Rectal smooth muscle tissue (tissue), 1 donor: Measurements from ENCODE around the gene CHCHD4.

Experiments
- H3K27ac ChIP-seq: one replicate; pipeline ENCODE4 v1.7.0; 2013; ENCODE audit warnings: low read depth, low read length, inconsistent platforms
- H3K27me3 ChIP-seq: one replicate; pipeline ENCODE4 v1.7.0; 2013; ENCODE audit warnings: low read length; ENCODE audit not compliant: control insufficient read depth, insufficient read depth
- H3K36me3 ChIP-seq: one replicate; pipeline ENCODE4 v1.7.0; 2013; ENCODE audit warnings: low read length; ENCODE audit not compliant: control insufficient read depth, insufficient read depth
- H3K4me1 ChIP-seq: one replicate; pipeline ENCODE4 v1.7.0; 2013; ENCODE audit warnings: low read length; ENCODE audit not compliant: control insufficient read depth, insufficient read depth
- H3K4me3 ChIP-seq: one replicate; pipeline ENCODE4 v1.7.0; 2013; ENCODE audit warnings: low read length
- H3K9ac ChIP-seq: one replicate; pipeline ENCODE4 v1.7.0; 2013; ENCODE audit warnings: low read length

Gene CHCHD4

GRCh38 chr3:14124615-14125192, at the start of gene CHCHD4, which contains the start of gene TMEM43:
Gene CHCHD4 (minus strand): TSS chr3:14124870. CDS start chr3:14124676, 194 bp downstream.
Gene TMEM43 (plus strand): TSS chr3:14125052. CDS start chr3:14125194, 142 bp downstream.
- H3K27me3 ChIP-seq = no peaks in the 10 kb centered on the region
- H3K4me1 ChIP-seq = peaks cover 24% of the 10 kb centered on the region
- H3K27ac ChIP-seq = peak within 1 kb of the TSS; percentile 95

GRCh38 chr3:14172496-14172895, 47.8 kb upstream of the CHCHD4 start:
- H3K27ac ChIP-seq = no peak overlapping the region
- H3K9ac ChIP-seq = no peak overlapping the region
- H3K4me3 ChIP-seq = no peak overlapping the region
- H3K4me1 ChIP-seq = peaks cover 3% of the 10 kb centered on the region
- no peaks in the 10 kb centered on the region for H3K27me3 ChIP-seq
- H3K36me3 ChIP-seq = peaks cover 22% of the 10 kb centered on the region

More at GRCh38 chr3:14124615-14125192, at the start of gene CHCHD4, which contains the start of gene TMEM43:
- peaks cover 16% of the 10 kb centered on the region for H3K36me3 ChIP-seq
- peak within 1 kb of the TSS; percentile 92 for H3K4me3 ChIP-seq
- peak within 1 kb of the TSS; percentile 89 for H3K9ac ChIP-seq

- peaks cover 34% of the 10 kb centered on the region for H3K36me3 ChIP-seq
- H3K4me1 ChIP-seq = no peaks in the 10 kb centered on the region
- H3K27me3 ChIP-seq = no peaks in the 10 kb centered on the region
Measured at GRCh38 chr3:14170531-14171159, 46.0 kb upstream of the CHCHD4 start.

GRCh38 chr3:14169871-14170270, 45.2 kb upstream of the CHCHD4 start:
- no peaks in the 10 kb centered on the region for H3K4me1 ChIP-seq
- peaks cover 37% of the 10 kb centered on the region for H3K36me3 ChIP-seq
- H3K27me3 ChIP-seq = no peaks in the 10 kb centered on the region
- H3K9ac ChIP-seq = no peak overlapping the region
- no peak overlapping the region for H3K27ac ChIP-seq
- H3K4me3 ChIP-seq = no peak overlapping the region

More at GRCh38 chr3:14170531-14171159, 46.0 kb upstream of the CHCHD4 start:
- H3K4me3 ChIP-seq = no peak overlapping the region
- H3K27ac ChIP-seq = no peak overlapping the region
- H3K9ac ChIP-seq = no peak overlapping the region

- H3K27ac ChIP-seq = no peak overlapping the region
- no peaks in the 10 kb centered on the region for H3K27me3 ChIP-seq
- no peak overlapping the region for H3K4me3 ChIP-seq
- H3K9ac ChIP-seq = no peak overlapping the region
- H3K36me3 ChIP-seq = peaks cover 41% of the 10 kb centered on the region
- no peaks in the 10 kb centered on the region for H3K4me1 ChIP-seq
Measured at GRCh38 chr3:14169435-14169834, 44.8 kb upstream of the CHCHD4 start.

- Histone ChIP-seq H3K27me3 (no peaks in the 10 kb centered on the region), H3K27ac (no peak overlapping the region), H3K4me3 (no peak overlapping the region), H3K36me3 (peaks cover 41% of the 10 kb centered on the region), H3K9ac (no peak overlapping the region), H3K4me1 (no peaks in the 10 kb centered on the region)
Measured at GRCh38 chr3:14166877-14167603, 42.4 kb upstream of the CHCHD4 start.

- Histone ChIP-seq H3K9ac (no peak overlapping the region), H3K27me3 (no peaks in the 10 kb centered on the region), H3K4me3 (no peak overlapping the region), H3K4me1 (no peaks in the 10 kb centered on the region), H3K36me3 (peaks cover 60% of the 10 kb centered on the region), H3K27ac (no peak overlapping the region)
Measured at GRCh38 chr3:14162178-14162577, 37.5 kb upstream of the CHCHD4 start.

GRCh38 chr3:14161282-14161681, 36.6 kb upstream of the CHCHD4 start:
- Histone ChIP-seq H3K9ac (no peak overlapping the region), H3K4me1 (no peaks in the 10 kb centered on the region), H3K4me3 (no peak overlapping the region), H3K36me3 (peaks cover 64% of the 10 kb centered on the region), H3K27ac (no peak overlapping the region), H3K27me3 (no peaks in the 10 kb centered on the region)

GRCh38 chr3:14159426-14159825, 34.8 kb upstream of the CHCHD4 start:
- Histone ChIP-seq H3K4me1 (no peaks in the 10 kb centered on the region), H3K36me3 (peaks cover 56% of the 10 kb centered on the region), H3K9ac (no peak overlapping the region), H3K27me3 (no peaks in the 10 kb centered on the region), H3K4me3 (no peak overlapping the region), H3K27ac (no peak overlapping the region)

GRCh38 chr3:14158370-14158769, 33.7 kb upstream of the CHCHD4 start:
- H3K4me1 ChIP-seq = no peaks in the 10 kb centered on the region
- no peak overlapping the region for H3K9ac ChIP-seq
- H3K27me3 ChIP-seq = no peaks in the 10 kb centered on the region
- no peak overlapping the region for H3K27ac ChIP-seq
- H3K36me3 ChIP-seq = peaks cover 59% of the 10 kb centered on the region
- H3K4me3 ChIP-seq = no peak overlapping the region

GRCh38 chr3:14157951-14158350, 33.3 kb upstream of the CHCHD4 start:
- no peaks in the 10 kb centered on the region for H3K27me3 ChIP-seq
- no peak overlapping the region for H3K27ac ChIP-seq
- no peak overlapping the region for H3K9ac ChIP-seq
- H3K4me1 ChIP-seq = no peaks in the 10 kb centered on the region
- peaks cover 61% of the 10 kb centered on the region for H3K36me3 ChIP-seq
- H3K4me3 ChIP-seq = no peak overlapping the region

- Histone ChIP-seq H3K4me1 (no peaks in the 10 kb centered on the region), H3K4me3 (no peak overlapping the region), H3K27me3 (no peaks in the 10 kb centered on the region), H3K36me3 (peaks cover 65% of the 10 kb centered on the region), H3K9ac (no peak overlapping the region), H3K27ac (no peak overlapping the region)
Measured at GRCh38 chr3:14156843-14157561, 32.3 kb upstream of the CHCHD4 start.
